WI38 (cell line): ENCODE data around the gene MELTF.

ENCODE experiments used
- H3K4me3 ChIP-seq: 2 replicates; pipeline ENCODE4 v1.5.1; 2011; ENCODE audit warnings: low read depth, mild to moderate bottlenecking, control low read depth, low read length
- CTCF ChIP-seq: IDR thresholded peaks from 2 replicates; pipeline ENCODE4 v1.5.1; 2012; ENCODE audit warnings: low read depth, mild to moderate bottlenecking, control low read depth, low read length

The MELTF gene

GRCh38 chr3:197011780-197012539 lies 17.7 kb downstream of the MELTF start:
- no peak for TF ChIP-seq CTCF
- no peak overlapping the region for H3K4me3 ChIP-seq

GRCh38 chr3:197010556-197011351 lies 18.9 kb downstream of the MELTF start:
- no peak for TF ChIP-seq CTCF
- no peak overlapping the region for H3K4me3 ChIP-seq

GRCh38 chr3:197009532-197010019 lies 20.0 kb downstream of the MELTF start:
- TF ChIP-seq CTCF = no peak
- H3K4me3 ChIP-seq = no peak overlapping the region

GRCh38 chr3:197008436-197009209 lies 21.0 kb downstream of the MELTF start:
- no peak overlapping the region for H3K4me3 ChIP-seq

GRCh38 chr3:197007953-197008352 lies 21.7 kb downstream of the MELTF start:
- TF ChIP-seq CTCF = no peak

More at GRCh38 chr3:197008436-197009209, 21.0 kb downstream of the MELTF start:
- no peak for TF ChIP-seq CTCF

GRCh38 chr3:197007296-197007940 lies 22.2 kb downstream of the MELTF start:
- H3K4me3 ChIP-seq = no peak overlapping the region
- no peak for TF ChIP-seq CTCF

More at GRCh38 chr3:197007953-197008352, 21.7 kb downstream of the MELTF start:
- no peak overlapping the region for H3K4me3 ChIP-seq
